Effector CD8-positive, alpha-beta T cell (primary cell): Measurements from ENCODE around the gene ITPRIP.

Experiments
- DNase-seq: peaks from one replicate; lab custom pipeline; 2025; lab: John Stamatoyannopoulos, UW

The ITPRIP gene

GRCh38 chr10:104309980-104310978 lies 28.0 kb downstream of the ITPRIP start:
- no peak for DNase-seq

- DNase-seq, result no peak
Measured at GRCh38 chr10:104308439-104308903, 29.8 kb downstream of the ITPRIP start.

- no peak for DNase-seq
Measured at GRCh38 chr10:104307576-104308438, 30.5 kb downstream of the ITPRIP start.

GRCh38 chr10:104306897-104307296 lies 31.4 kb downstream of the ITPRIP start:
- DNase-seq, result no peak

- no peak for DNase-seq
Measured at GRCh38 chr10:104304927-104305326, 33.3 kb downstream of the ITPRIP start.

- no peak for DNase-seq
Measured at GRCh38 chr10:104304356-104304745, 33.9 kb downstream of the ITPRIP start.

GRCh38 chr10:104303594-104304355 lies 34.5 kb downstream of the ITPRIP start:
- no peak for DNase-seq

GRCh38 chr10:104301907-104302690 lies 36.2 kb downstream of the ITPRIP start:
- no peak for DNase-seq

GRCh38 chr10:104300736-104301292 lies 37.5 kb downstream of the ITPRIP start:
- DNase-seq, result no peak

- DNase-seq, result no peak
Measured at GRCh38 chr10:104300002-104300735, 38.1 kb downstream of the ITPRIP start.

GRCh38 chr10:104299031-104299904 lies 39.0 kb downstream of the ITPRIP start:
- DNase-seq, result no peak

- peak; percentile 26 for DNase-seq
Measured at GRCh38 chr10:104297697-104298660, 40.3 kb downstream of the ITPRIP start.

GRCh38 chr10:104296687-104297436 lies 41.4 kb downstream of the ITPRIP start:
- DNase-seq, result no peak

- no peak for DNase-seq
Measured at GRCh38 chr10:104293781-104294321, 44.4 kb downstream of the ITPRIP start.

GRCh38 chr10:104293011-104293410 lies 45.3 kb downstream of the ITPRIP start:
- DNase-seq, result no peak

GRCh38 chr10:104291439-104291951 lies 46.8 kb downstream of the ITPRIP start:
- DNase-seq, result peak; percentile 81
